Keratinocyte (primary cell): ENCODE measurements around the gene MASTL. TPM values are rescaled to one million over a fixed set of nuclear protein-coding genes. Genes with fewer than 3 reads are reported as not detected.
A peak's percentile ranks its signal among the peaks of the same experiment; 100 is the strongest.

ENCODE experiments used
- DNase-seq: peaks from one replicate; pipeline ENCODE4 v3.0.0-alpha.2; 2011; ENCODE audit warnings: low read depth, missing footprints, low spot score
- FAIRE-seq: peaks from 2 replicates; lab custom pipeline; 2011; peaks lifted over from hg19 to GRCh38; lab: Jason Lieb, UNC
- H2AFZ ChIP-seq: 2 replicates; pipeline ENCODE4 v1.6.0; 2012; ENCODE audit warnings: low read length, control low read depth, inconsistent platforms; ENCODE audit not compliant: control insufficient read depth
- H3K27ac ChIP-seq: 2 replicates; pipeline ENCODE4 v1.5.1; 2011; ENCODE audit warnings: low read length; ENCODE audit not compliant: control insufficient read depth, insufficient read depth
- H3K27me3 ChIP-seq: 3 replicates; pipeline ENCODE4 v1.6.0; 2011; ENCODE audit warnings: low read length; ENCODE audit not compliant: control insufficient read depth, insufficient read depth; ENCODE audit errors: extremely low read depth
- H3K36me3 ChIP-seq, 2 experiments: 2 replicates in 1 of 2; 3 replicates in 1 of 2; pipeline ENCODE4 v1.5.1; 2011; ENCODE audit warnings: low read length in 2 of 2, mild to moderate bottlenecking in 1 of 2; ENCODE audit not compliant: control insufficient read depth in 2 of 2, insufficient read depth in 2 of 2; ENCODE audit errors: extremely low read depth in 1 of 2
- H3K4me1 ChIP-seq: 3 replicates; pipeline ENCODE4 v1.5.1; 2011; ENCODE audit warnings: low read length; ENCODE audit not compliant: control insufficient read depth, insufficient read depth; ENCODE audit errors: extremely low read depth
- H3K4me2 ChIP-seq: 3 replicates; pipeline ENCODE4 v1.6.0; 2011; ENCODE audit warnings: low read depth, low read length; ENCODE audit not compliant: control insufficient read depth, insufficient read depth; ENCODE audit errors: extremely low read depth
- H3K4me3 ChIP-seq, 3 experiments: fragments of 200-600 bp in 1 of 3; sonication (generic) in 1 of 3; 2 replicates in 2 of 3; 3 replicates in 1 of 3; pipeline ENCODE4 v1.5.1; 2011 to 2016; ENCODE audit warnings: low read length in 3 of 3, mild to moderate bottlenecking in 3 of 3, control low read depth in 2 of 3, inconsistent platforms in 1 of 3, low read depth in 1 of 3, mixed read lengths in 1 of 3, mixed run types in 1 of 3, moderate library complexity in 1 of 3; ENCODE audit not compliant: control insufficient read depth in 2 of 3, insufficient read depth in 2 of 3; ENCODE audit errors: extremely low read depth in 1 of 3
- H3K79me2 ChIP-seq: 2 replicates; pipeline ENCODE4 v1.6.0; 2012; ENCODE audit warnings: low read length; ENCODE audit not compliant: control insufficient read depth, insufficient read depth
- H3K9ac ChIP-seq: 3 replicates; pipeline ENCODE4 v1.6.0; 2011; ENCODE audit warnings: low read length; ENCODE audit not compliant: control insufficient read depth, insufficient read depth; ENCODE audit errors: extremely low read depth
- H3K9me1 ChIP-seq: 3 replicates; pipeline ENCODE4 v1.6.0; 2011; ENCODE audit warnings: low read length; ENCODE audit not compliant: control insufficient read depth, insufficient read depth; ENCODE audit errors: extremely low read depth
- H3K9me3 ChIP-seq: 2 replicates; pipeline ENCODE4 v1.5.1; 2012; ENCODE audit warnings: low read depth, low read length; ENCODE audit not compliant: control insufficient read depth
- H4K20me1 ChIP-seq: 3 replicates; pipeline ENCODE4 v1.6.0; 2011; ENCODE audit warnings: low read length; ENCODE audit not compliant: control insufficient read depth, insufficient read depth; ENCODE audit errors: extremely low read depth
- EZH2 ChIP-seq: IDR thresholded peaks from one replicate; pipeline ENCODE4 v1.6.1; 2012; ENCODE audit warnings: inconsistent platforms, mild to moderate bottlenecking, low read length, moderate library complexity
- dilution Hi-C: fragments of 300-500 bp; cut with MboI; formaldehyde crosslinking; loops from one replicate; pipeline ENCODE4 v1.7.0; 2020; ENCODE audit warnings: low sequenced_read_pairs; ENCODE audit not compliant: extremely low pct_ligation_motif_present
- polyA plus RNA-seq, 5 experiments: library from polyadenylated mRNA; depleted of rRNA in 3 of 5; stranded (reverse) in 3 of 5; stranded (forward) in 1 of 5; unstranded in 1 of 5; fragments of >200 nt; gene quantifications; 1 replicate in 1 of 5; 2 replicates in 3 of 5; 3 replicates in 1 of 5; pipeline versions ENCODE4 v1.2.1 to v1.2.3, GENCODE V29; 2011 to 2012; ENCODE audit warnings: missing spikeins in 2 of 5, low read depth in 1 of 5, low replicate concordance in 1 of 5
- TF ChIP-seq, protein P1 (sequence below), 3 experiments: IDR thresholded peaks in 1 of 3; conservative IDR thresholded peaks in 1 of 3; optimal IDR thresholded peaks in 1 of 3; 2 replicates in 2 of 3; 3 replicates in 1 of 3; pipeline versions ENCODE3 to v1.5.1; 2011; ENCODE audit warnings: low read length in 3 of 3, mild to moderate bottlenecking in 3 of 3, moderate library complexity in 2 of 3, control low read depth in 1 of 3, inconsistent platforms in 1 of 3; ENCODE audit not compliant: insufficient read depth in 2 of 3; ENCODE audit errors: extremely low read depth in 1 of 3

MASTL gene
- polyA plus RNA-seq, 1 donor (not counting 4 experiments of a cell fraction or from before 2014, with no cell fraction given), result 13.6 TPM

DNA sequence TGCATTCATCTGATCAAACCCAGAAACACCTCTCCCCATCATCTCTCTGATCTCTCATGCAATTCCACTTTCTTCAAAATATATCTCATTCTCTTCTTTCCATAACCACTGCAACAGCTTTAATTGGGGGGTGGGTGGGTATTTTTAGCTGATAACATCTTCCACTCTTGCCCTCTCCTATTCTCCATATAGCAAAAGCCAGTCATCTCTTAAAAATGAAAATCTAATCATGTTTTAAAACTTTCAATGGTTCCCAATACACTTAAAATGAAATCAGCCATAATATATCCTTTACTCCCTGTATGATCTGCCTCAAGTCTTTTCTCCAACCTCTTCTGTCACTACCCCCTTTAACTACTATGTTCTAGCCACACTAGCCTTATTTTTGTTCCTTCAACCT is 2.5 kb upstream of the MASTL start:
- FAIRE-seq, result no peak
- H3K79me2 ChIP-seq, result peaks cover 81% of the 10 kb centered on the region
- H3K9ac ChIP-seq, result peak overlapping the region; percentile 100
- H3K27ac ChIP-seq, result peak overlapping the region; percentile 100
- H3K36me3 ChIP-seq, result peaks cover 3 to 17% of the 10 kb centered on the region in 2 experiments
- H2AFZ ChIP-seq, result no peak overlapping the region
- H3K9me3 ChIP-seq, result no peaks in the 10 kb centered on the region
- no peak for TF ChIP-seq EZH2
- TF ChIP-seq, protein P1, sequence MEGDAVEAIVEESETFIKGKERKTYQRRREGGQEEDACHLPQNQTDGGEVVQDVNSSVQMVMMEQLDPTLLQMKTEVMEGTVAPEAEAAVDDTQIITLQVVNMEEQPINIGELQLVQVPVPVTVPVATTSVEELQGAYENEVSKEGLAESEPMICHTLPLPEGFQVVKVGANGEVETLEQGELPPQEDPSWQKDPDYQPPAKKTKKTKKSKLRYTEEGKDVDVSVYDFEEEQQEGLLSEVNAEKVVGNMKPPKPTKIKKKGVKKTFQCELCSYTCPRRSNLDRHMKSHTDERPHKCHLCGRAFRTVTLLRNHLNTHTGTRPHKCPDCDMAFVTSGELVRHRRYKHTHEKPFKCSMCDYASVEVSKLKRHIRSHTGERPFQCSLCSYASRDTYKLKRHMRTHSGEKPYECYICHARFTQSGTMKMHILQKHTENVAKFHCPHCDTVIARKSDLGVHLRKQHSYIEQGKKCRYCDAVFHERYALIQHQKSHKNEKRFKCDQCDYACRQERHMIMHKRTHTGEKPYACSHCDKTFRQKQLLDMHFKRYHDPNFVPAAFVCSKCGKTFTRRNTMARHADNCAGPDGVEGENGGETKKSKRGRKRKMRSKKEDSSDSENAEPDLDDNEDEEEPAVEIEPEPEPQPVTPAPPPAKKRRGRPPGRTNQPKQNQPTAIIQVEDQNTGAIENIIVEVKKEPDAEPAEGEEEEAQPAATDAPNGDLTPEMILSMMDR (optimal IDR thresholded peaks at IDR 0.05 in 1 of 3, IDR thresholded peaks at IDR 0.05 in 1 of 3, conservative IDR thresholded peaks at IDR 0.05 in 1 of 3; ENCODE audit: extremely low read depth in 1 of 3, insufficient read depth in 2 of 3, low read length in 3 of 3), result no peak
- H3K4me3 ChIP-seq, result peak overlapping the region; percentile 94 to 99 (median 99)
- peaks cover 4% of the 10 kb centered on the region for H4K20me1 ChIP-seq
- no peaks in the 10 kb centered on the region for H3K9me1 ChIP-seq
- H3K4me1 ChIP-seq, result peaks cover 15% of the 10 kb centered on the region
- no peaks in the 10 kb centered on the region for H3K27me3 ChIP-seq
- peak overlapping the region; percentile 96 for H3K4me2 ChIP-seq
- no peak for DNase-seq
- dilution Hi-C loops, result no loop called here

DNA sequence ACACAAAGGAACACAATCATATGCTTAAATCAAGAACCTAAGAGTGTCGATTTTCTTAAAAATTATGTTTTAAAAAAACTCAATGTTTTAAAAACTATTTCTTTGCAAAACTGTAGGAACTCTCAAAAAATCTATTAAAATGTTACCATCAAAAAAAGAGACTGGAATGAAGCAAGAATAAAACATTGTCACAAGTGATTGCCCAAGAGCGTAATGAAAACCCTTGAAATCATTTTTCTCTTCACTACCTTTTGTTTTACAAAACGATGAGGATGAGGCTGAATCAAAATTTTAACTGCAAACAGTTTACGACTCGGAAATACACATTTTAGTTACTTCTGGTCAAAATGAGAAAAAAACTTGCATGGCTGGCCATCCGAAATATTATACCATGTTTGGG is 1.8 kb upstream of the MASTL start:
- Histone ChIP-seq H3K27ac (peak overlapping the region; percentile 100), H4K20me1 (peaks cover 4% of the 10 kb centered on the region)
- dilution Hi-C loops, result no loop called here

More for the DNA sequence above, 1.8 kb upstream of the MASTL start:
- peak overlapping the region; percentile 94 to 99 (median 99) for H3K4me3 ChIP-seq
- H3K9ac ChIP-seq, result peak overlapping the region; percentile 100
- H2AFZ ChIP-seq, result no peak overlapping the region
- H3K4me1 ChIP-seq, result peaks cover 15% of the 10 kb centered on the region
- H3K36me3 ChIP-seq, result peaks cover 1 to 14% of the 10 kb centered on the region in 2 experiments
- no peaks in the 10 kb centered on the region for H3K9me1 ChIP-seq
- H3K27me3 ChIP-seq, result no peaks in the 10 kb centered on the region
- H3K79me2 ChIP-seq, result peaks cover 80% of the 10 kb centered on the region
- H3K9me3 ChIP-seq, result no peaks in the 10 kb centered on the region
- no peak for DNase-seq
- TF ChIP-seq EZH2, result no peak
- TF ChIP-seq, protein P1 (optimal IDR thresholded peaks at IDR 0.05 in 1 of 3, IDR thresholded peaks at IDR 0.05 in 1 of 3, conservative IDR thresholded peaks at IDR 0.05 in 1 of 3; ENCODE audit: extremely low read depth in 1 of 3, insufficient read depth in 2 of 3, low read length in 3 of 3), result no peak
- no peak for FAIRE-seq
- peak overlapping the region; percentile 96 for H3K4me2 ChIP-seq
